ENCODE data around the gene EDDM13.
"Not testable (repeated sequence)": the region's sequence is repeated elsewhere in the genome, so short reads cannot be mapped to it uniquely, and the experiment has no call there.

EDDM13 gene, protein sequence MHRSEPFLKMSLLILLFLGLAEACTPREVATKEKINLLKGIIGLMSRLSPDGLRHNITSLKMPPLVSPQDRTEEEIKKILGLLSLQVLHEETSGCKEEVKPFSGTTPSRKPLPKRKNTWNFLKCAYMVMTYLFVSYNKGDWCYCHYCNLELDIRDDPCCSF

DNA sequence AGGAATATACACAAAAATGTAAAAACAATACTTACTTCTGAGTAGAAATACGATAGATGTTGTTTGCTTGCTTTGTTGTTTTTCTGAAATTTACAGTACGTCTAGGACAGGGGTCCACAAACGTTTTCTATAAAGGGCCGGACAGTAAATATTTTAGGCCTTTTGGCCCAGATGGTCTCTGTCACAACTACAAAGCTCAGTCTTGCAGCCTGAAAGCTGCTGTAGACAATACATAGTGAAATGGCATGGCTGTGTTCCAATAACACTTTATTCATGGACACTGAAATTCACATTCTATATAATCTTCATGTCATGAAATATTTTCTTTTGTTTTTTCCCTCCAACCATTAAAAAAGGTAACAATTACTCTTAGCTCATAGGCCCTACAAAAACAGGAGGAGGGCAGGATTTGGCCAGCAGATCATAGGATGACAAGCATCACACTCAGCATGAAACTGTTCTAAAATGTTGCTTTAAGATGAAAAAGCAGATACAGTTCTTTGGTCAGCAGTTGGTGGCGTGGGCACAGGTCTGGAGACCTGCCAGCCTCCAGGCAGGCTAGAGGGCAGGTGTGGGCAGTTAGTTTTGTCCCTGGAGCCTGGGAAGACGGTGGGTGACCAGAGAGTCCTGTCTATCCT lies at the start of gene EDDM13:
Gene EDDM13 (plus strand): TSS at position 588 of the 638 bp plus-strand sequence. CDS start 87 bp downstream, outside the sequence.
- Mint-ChIP-seq H3K27me3 (ENCODE audit: low read depth, poor library complexity) (no peaks in the 10 kb centered on the region), H3K9me3 (peaks cover 45% of the 10 kb centered on the region), H3K27ac (no peak within 1 kb of the TSS), H3K36me3 (ENCODE audit: low read depth) (peaks cover 18% of the 10 kb centered on the region), H3K4me1 (no peaks in the 10 kb centered on the region), H3K4me3 (no peak within 1 kb of the TSS)
- no peak for DNase-seq
- TF ChIP-seq CTCF (IDR thresholded peaks at IDR 0.05), result no peak

DNA sequence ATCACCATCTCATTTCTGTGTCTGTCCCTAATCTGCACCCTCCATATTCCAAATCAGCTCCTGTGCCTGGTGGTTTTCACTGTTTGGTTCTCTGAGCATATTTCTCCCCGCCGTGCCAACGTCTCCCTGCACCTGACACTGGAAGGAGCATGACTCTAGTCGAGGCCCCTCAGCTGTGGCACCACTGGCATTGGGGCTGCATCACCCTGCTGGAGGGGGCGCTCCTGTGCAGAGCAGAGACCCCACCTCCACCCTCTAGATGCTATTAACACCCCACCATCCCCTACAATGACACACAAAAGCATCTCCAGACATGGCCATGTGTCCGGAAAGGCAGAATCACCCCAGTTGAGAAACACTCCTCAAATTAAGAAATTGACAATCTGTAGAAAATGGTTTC lies 49.6 kb upstream of the EDDM13 start:
- DNase-seq, result no peak
- peaks cover 5% of the 10 kb centered on the region for H3K27me3 Mint-ChIP-seq (ENCODE audit: low read depth, poor library complexity)
- H3K9me3 Mint-ChIP-seq, result peaks cover 24% of the 10 kb centered on the region
- no peak overlapping the region for H3K4me3 Mint-ChIP-seq
- H3K36me3 Mint-ChIP-seq (ENCODE audit: low read depth), result peaks cover 40% of the 10 kb centered on the region
- H3K27ac Mint-ChIP-seq, result no peak overlapping the region
- no peak for TF ChIP-seq CTCF (IDR thresholded peaks at IDR 0.05)
- H3K4me1 Mint-ChIP-seq, result no peaks in the 10 kb centered on the region

GRCh38 chr19:56223481-56223880 lies 49.1 kb upstream of the EDDM13 start:
- TF ChIP-seq CTCF (IDR thresholded peaks at IDR 0.05), result no peak
- Mint-ChIP-seq H3K9me3 (peaks cover 24% of the 10 kb centered on the region), H3K36me3 (ENCODE audit: low read depth) (peaks cover 40% of the 10 kb centered on the region), H3K27ac (no peak overlapping the region), H3K4me3 (no peak overlapping the region), H3K27me3 (ENCODE audit: low read depth, poor library complexity) (peaks cover 6% of the 10 kb centered on the region), H3K4me1 (no peaks in the 10 kb centered on the region)
- no peak for DNase-seq

DNA sequence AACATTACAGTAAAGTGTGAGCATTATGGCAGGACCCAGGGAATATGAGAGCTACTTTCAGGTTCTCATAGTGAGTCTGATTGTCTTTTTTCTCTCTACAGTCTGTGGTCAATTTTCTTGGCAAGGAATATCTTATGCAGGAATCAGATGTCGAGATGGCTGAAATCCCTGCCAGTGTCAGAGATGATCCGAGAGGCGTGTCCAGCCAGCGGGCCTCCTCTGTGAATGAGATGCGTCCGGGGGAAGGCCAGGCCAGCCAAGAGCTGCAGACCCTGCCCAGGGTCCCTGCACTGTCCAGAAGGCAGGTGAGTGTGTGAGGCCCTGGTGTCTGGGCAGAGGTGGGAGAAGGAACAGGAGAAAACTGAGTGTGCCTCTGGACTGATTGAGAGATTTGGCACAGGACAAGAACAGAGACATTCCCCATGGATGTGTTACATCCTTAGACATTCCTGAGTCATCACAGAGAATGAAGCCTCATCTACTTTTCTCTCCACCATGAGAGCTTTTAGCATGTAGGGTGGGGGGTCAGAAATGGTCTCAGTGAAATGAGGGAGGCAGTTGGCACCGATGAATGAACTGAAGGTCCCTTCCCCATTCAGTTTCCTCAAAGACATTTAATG lies 27.3 kb upstream of the EDDM13 start:
- no peak for DNase-seq
- Mint-ChIP-seq H3K4me3 (no peak overlapping the region), H3K4me1 (no peaks in the 10 kb centered on the region), H3K36me3 (ENCODE audit: low read depth) (peaks cover 4% of the 10 kb centered on the region), H3K9me3 (peaks cover 59% of the 10 kb centered on the region), H3K27me3 (ENCODE audit: low read depth, poor library complexity) (peaks cover 10% of the 10 kb centered on the region), H3K27ac (no peak overlapping the region)
- TF ChIP-seq CTCF (IDR thresholded peaks at IDR 0.05), result no peak

DNA sequence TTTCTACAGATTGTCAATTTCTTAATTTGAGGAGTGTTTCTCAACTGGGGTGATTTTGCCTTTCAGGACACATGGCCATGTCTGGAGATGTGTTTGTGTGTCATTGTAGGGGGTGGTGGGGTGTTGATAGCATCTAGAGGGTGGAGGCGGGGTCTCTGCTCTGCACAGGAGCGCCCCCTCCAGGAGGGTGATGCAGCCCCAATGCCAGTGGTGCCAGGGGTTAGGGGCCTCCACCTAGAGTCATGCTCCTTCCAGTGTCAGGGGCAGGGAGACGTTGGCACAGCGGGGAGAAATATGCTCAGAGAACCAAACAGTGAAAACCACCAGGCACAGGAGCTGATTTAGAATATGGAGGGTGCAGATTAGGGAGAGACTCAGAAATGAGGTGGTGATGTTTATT lies 26.8 kb upstream of the EDDM13 start:
- not testable (repeated sequence) for H3K4me1 Mint-ChIP-seq; H3K36me3 Mint-ChIP-seq (ENCODE audit: low read depth); H3K4me3 Mint-ChIP-seq; DNase-seq; H3K27me3 Mint-ChIP-seq (ENCODE audit: low read depth, poor library complexity)
- Mint-ChIP-seq H3K9me3 (peaks cover 63% of the 10 kb centered on the region), H3K27ac (peak overlapping the region; percentile 17)

DNA sequence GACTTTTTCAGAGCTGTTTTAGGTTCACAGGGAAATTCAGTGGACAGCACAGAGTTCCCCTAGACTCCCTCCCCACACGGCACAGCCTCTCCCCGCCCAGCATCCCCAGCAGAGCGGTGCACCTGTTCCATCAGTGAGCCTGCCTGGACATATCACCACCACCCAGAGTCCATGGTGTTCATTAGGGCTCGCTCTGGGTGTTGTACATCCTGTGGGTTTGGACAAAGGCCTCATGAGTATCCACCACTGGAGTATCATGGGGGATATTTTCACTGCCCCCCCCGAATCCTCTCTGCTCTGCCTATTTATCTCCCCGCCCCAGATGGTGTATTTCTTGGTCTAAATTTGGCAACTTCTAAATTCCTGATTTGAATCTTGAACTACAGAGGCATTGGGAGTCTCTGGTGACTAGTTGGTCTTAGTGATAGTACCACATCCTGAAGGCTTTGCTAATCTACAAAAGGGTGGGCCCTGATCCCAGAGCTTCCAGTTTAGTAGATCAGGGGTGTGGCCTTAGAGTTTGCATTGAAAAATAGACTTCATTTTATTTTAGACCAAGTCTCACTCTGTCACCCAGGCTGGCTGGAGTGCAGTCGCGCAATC lies 23.7 kb upstream of the EDDM13 start:
- DNase-seq; H3K27me3 Mint-ChIP-seq (ENCODE audit: low read depth, poor library complexity); H3K27ac Mint-ChIP-seq; H3K4me3 Mint-ChIP-seq; H3K4me1 Mint-ChIP-seq: not testable (repeated sequence)
- Mint-ChIP-seq H3K36me3 (ENCODE audit: low read depth) (peaks cover 12% of the 10 kb centered on the region), H3K9me3 (peaks cover 70% of the 10 kb centered on the region)

Measured in nephron progenitor cell (in vitro differentiated cells).